NCI-H146 (cell line): ENCODE measurements around the gene PPP6R1.

Experiments
- DNase-seq: peaks from one replicate; lab custom pipeline; 2025; lab: John Stamatoyannopoulos, UW

PPP6R1 gene

DNA sequence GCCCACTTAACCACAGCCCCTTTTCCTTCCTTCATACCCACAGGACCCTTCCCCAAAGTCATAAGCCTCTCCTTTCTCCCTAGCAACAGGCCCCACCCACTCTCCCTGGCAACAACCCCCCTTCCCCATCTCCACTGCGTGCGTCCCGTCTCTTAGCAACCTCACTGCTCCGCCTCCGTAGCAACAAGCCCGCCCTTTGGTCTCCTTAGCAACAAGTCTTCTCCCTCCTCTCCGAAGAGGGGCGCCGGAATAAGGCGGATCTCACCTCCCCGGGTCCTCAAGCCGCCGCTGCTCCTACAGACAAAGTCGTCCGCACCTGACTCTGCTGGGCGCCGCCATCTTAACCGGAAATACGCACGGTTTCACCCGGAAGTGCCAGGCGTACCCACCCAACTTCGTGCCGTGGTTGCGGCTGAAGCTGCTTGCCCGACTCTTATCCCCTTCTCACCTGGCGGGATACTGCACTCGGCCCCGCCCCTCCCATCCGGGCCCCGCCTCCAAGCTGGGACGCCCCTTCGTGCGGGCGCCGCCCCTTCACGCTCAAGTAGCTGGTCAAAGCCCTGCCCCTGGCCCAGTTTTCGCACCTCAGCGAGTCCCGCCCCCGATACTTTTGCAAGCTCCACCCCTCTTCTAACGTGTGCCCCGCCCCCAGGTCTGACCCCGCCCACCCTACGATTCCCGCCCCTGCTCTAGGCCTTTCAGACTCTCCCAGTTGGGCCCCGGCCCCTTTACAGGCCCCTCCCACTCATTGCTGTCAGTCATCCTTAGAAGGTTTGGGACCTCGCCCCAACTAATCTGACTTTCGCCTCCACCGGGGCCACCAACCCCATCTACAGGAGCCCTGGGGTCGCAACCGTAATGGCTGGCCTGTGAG, 21.2 kb upstream of the PPP6R1 start, which contains the start of gene HSPBP1:
Gene HSPBP1 (minus strand): TSS at position 341 of the 874 bp plus-strand sequence. CDS start 502 bp downstream, outside the sequence.
- peak; percentile 99 for DNase-seq

DNA sequence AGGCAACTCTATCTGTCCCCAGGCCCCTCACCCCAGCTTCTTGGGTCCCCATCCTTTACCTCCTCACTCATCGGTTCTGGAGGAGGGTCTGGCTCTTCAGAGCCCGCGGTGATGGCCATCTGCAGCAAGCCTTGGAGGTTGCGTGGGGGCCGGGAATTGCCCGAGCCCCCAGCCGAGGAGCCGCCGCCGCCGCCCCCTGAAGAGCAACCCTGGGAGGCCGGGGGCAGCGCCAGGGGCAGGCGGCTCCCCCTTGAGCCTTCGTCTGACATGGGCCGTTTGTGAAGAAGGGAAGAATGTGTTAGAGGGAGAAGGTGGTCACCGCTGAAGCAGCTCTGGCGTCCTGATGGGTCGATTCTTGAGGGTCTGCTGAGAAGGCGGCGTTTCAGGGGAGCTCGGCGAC, 20.5 kb upstream of the PPP6R1 start:
- DNase-seq: no peak

DNA sequence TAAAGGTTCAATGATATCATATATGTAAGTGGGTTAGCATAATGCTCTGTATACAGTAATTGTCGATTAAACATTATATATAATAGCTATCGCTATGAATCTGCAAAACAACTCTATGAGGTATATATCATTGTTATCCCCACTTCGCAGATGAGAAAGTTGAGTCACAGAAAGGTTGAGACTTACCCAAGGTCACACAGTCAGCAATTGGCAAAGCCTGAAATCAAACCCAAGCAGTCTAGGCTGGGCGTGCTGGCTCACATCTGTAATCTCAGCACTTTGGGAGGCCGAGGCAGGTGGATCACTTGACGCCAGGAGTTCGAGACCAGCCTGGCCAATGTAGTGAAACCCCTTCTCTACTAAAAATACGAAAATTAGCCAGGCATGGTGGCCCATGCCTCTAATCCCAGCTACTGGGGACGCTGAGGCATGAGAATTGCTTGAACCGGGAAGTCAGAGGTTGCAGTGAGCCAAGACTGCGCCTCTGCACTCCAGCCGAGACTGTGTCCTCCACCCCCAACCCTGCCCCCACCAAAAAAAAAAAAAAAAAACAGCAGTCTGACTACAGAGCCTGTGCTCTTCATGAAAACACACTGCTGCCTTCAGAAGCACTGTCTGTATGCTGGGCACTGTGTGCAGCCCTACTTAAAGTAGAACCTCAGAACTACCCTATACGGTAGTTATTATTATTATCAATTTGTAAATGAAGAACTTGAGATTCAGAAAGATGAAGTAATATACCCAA, 19.7 kb upstream of the PPP6R1 start:
- no peak for DNase-seq

DNA sequence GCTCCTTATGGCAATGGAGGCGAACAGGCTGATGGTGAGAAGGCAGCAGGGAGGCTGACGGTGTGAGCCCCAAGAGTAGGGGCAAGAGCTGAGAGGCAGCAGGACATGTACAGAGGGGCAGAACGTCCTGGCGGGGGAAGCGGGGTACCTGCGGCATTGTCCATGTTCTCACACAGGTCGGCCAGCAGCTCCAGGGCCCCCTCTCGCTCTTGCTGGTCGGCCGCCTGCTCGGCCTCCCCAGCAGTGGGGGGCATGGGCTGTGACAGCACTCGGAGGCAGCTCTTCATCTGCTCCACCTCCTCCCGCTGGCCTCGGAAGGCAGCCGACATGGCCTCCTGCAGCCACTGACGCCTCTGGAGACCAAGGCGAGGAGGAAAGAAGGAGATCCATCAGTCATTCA, 18.7 kb upstream of the PPP6R1 start:
- DNase-seq: no peak

DNA sequence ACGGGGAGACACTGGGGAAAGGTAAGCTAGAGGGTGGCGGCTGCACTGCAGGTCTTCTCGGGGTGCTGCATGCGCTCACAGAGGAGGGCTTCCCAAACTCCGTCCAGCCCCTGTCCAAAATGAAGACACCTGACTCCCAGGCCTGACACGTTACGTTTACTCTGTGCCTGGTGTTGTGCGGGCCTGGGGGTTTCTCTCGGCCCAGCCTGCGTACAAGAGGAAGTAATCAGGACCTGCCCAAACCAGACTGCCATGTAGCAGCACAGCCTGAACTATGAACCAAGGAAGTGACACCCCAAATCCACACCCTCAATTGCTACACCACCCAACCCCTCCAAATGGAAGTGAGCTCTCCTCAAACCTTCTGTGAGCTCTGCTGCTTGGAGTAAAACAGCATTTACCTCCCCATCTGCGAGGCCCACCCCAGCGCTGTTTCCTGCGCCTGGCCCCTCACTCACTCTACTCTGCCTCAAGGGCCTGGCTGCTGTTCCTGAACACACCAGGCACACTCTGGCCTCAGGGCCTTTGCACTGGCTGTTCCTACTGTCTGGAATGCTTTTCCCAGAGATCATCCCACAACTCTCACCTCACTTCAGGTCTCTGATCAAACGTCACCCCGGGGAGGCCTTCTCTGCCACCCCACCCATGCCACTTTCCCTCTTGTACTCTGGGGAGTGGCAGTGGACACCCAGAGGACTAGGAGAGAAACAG, 18.1 kb upstream of the PPP6R1 start:
- DNase-seq: no peak

DNA sequence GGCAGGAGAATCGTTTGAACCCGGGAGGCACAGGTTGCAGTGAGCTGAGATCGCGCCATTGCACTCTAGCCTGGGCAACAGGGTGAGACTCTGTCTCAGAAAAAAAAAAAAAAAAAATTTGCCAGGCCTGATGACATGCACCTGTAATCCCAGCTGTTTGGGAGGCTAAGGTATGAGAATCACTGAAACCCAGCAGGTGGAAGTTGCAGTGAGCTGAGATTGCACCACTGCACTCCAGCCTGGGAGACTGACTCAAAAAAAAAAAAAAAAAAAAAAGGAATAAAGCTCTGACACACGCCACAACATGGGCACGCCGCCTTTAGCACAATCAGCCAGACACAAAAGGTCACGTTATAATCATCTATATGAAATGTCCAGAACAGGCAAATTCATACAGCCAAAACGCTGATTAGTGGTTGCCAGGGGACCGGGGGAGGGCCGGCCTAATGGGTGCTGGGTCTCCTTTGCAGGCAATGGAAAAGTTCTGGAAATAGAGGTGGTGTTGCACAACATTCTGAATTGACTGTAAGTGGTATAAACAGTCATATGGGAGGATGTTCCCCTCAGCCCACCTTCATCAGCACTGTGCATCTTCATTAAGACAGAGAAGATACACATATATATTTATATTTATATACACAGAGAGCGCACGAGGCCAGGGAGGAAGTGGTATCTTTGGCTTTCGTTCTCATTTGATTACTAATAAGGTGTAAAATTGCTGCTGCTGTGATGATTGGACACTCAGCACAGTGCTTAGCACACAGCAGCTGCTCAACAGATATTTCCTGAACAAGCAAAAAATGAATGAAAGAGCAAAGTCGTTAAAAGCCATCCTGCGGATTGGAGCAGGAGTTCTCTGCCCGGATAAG, 17.3 kb upstream of the PPP6R1 start:
- DNase-seq: no peak

DNA sequence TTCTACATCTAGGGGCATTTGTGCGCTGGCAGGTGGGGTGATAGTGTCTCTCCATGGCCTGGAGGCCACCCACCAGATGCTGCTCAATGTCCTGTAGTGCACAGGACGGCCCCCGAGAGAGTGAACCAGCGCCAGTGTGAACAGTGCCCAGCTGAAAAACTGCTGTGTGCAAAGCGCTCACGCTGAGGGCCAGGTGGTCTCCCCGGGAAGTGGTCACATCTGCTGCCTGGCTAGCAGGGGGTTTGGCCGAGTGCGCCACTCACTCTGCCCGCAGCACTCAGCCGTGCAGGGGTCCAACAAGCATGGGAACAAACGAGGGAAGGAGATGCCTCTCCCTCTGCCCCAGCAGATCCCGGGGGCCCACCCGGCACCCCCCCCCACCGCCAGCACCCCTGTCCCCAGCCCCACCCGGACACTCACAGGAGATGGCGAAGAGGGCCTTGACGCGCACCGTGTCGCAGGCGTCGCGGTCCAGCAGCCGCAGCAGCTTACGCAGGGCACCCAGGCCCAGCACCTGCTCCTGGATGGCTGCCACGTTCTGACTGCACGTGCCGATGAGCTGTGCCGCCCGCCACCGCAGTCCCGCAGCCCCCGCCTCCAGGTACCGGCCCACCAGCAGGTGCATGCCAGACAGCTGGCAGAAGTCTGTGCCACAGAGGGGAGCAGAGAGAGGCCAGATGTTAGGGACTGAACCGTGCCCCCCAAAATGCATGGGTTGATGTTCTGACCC, 15.3 kb upstream of the PPP6R1 start:
- DNase-seq: no peak

DNA sequence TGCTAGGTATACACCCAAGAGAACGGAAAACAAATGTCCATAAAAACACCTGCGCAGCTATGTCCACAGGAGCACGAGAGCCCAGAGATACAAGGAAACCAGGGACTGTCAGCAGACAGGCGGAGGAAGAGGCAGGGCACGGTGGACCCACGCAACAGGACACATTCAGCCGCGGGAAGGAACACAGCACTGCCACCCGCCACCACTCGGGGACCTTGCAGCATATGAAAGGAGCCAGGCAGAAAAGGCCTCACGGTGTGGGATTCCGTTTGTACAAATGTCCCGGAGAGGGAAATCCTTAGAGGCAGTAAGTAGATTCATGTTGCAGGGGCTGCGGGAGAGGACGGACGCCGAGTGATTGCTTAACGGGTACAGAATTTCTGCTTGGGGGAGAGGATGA, 13.3 kb upstream of the PPP6R1 start:
- DNase-seq: no peak

DNA sequence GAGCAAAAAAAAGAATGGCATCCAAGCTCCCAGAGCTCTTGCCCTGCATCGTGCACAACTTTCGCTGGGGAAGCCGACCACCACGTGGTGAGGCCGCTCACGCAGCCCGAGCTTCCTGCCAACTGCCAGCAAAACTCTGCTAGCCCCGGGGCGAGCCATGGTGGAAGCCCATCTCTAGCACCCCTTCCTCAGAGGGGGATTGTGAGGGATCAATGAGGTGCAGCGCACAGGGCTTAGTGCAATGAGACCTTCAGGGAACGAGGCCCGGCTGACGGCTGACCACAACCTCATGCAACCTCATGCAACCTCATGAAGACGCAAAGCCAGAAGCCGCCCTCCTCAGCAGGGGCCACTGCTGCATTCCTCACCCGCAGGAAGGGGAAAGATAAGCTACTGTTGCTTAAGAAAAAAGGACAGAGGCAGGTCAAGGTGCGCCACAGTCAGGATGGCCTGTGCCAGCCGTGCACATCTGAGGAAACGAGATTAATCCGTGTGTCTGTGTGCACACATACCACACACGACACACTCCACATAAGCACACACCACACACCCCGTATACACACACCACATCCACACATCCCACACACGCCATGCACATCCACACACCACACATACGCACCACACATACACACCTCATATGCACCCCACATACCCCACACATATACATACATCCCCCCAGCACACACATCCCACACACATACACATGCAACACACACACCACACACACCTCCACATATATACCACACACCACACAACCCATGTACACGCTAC, 11.5 kb upstream of the PPP6R1 start:
- DNase-seq: no peak

DNA sequence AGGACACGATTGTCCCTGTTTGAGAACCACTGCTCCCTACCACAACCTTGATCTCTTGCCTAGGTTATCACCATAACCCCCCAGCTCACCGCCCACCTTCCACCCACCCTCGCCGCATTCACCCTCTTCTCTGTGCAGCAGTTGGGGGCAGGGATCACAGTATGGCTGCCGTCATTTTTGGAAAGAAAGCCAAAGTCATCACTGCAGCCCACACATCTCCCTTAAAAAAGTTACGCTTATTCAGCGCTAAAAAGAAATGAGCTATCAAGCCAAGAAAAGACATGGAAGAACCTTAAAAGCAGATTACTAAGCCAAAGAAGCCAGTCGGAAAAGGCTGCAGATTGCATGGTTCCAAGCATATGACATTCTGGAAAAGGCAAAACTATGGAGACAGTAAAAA, 10.5 kb upstream of the PPP6R1 start:
- no peak for DNase-seq

DNA sequence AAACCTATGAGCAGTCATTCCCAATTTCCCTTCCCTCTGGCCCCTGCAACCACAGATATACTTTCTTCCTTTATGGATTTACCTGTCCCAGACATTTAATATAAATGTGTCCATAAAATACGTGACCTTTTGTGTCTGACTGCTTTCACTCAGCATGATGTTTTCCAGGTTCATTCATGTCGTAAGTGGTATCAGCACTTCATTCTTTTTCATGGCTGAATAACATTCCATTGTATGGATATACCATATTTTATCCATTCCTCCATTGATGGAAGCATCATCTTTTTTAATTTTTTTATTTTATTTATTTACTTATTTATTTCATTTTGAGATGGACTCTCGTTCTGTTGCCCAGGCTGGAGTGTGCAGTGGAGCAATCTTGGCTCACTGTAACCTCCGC, 8.0 kb upstream of the PPP6R1 start:
- DNase-seq: no peak

DNA sequence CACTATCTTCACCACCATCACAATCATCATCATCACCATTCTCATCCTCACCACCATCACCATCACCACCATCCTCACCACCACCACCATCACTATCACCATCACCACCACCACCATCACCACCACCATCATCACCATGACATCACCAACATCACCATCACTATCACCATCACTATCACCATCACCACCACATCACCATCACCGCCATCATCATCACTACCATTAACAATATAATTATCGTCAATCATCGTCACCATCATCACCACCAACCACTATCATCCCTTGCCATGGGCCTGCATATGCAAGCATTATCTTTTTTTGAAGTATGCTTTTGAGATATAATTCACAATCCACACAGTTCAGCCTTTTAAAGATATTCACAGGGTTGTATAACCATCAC, 7.6 kb upstream of the PPP6R1 start:
- DNase-seq: no peak

DNA sequence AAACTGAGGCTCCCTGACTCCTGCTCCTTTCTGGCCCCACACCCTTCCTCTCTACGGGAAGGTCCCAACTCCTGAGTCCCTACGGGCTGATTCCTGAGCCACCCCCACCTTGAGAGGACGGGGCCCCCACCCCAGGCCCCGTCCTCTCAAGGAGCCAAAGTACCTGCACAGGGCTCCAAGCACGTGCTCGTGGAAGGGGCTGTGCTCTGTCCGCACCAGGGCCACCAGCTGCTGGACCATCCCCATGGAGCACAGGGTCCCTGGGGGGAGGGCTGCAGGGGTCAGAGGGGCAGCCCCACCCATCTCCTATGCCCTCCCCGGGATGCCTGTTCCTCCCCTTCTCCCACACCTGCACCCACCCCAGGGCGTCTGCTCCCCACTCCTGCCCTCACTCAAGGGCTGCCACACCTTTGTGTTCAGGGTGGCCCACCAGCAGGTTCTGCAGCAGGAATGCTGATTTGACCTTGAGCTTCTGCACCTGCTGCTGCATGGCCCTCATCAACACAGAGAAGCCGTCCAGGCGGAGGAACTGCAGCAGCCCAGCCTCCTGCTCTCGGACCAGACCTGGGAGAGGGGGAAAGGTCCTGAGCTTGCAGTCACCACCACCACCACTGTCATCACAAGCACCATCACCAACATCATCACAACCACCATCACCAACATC, 7.0 kb upstream of the PPP6R1 start:
- DNase-seq: no peak

DNA sequence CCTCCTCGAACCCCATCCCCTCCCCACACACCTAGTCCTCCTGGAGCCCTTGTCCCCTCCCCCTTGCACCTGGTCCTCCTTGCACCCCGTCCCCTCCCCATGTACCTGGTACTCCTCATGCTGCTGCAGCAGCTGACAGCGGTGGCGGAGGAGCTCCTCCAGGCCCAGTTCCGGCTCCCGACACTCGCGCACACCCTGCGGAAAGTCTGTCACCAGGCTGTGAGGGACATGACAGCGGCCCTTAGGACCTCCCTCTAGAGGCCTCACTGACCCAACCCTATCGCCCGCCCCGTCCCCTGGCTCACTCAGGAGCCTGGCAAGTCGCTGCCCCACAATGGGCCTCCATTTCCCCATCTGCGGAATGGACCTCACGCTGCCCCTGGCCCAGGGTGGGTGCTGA, 6.4 kb upstream of the PPP6R1 start:
- no peak for DNase-seq

DNA sequence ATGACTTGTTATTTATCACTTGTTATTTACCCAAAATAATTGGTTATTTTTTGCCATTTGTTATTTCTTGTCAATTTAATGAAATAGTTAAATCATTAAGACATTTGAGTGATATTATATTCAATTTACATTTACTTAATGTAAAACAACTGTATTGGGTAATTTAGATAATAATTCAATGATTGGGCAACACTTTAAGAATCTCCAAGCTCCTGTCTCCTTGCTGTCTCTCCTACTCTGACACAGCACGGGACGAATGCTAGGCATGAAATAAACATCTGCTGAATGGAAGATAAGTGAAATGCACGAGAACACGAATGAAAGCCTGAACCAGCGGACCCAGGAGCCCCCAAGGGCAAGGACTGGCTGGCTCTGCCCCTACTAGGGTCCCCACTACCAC, 5.7 kb upstream of the PPP6R1 start:
- DNase-seq: no peak

DNA sequence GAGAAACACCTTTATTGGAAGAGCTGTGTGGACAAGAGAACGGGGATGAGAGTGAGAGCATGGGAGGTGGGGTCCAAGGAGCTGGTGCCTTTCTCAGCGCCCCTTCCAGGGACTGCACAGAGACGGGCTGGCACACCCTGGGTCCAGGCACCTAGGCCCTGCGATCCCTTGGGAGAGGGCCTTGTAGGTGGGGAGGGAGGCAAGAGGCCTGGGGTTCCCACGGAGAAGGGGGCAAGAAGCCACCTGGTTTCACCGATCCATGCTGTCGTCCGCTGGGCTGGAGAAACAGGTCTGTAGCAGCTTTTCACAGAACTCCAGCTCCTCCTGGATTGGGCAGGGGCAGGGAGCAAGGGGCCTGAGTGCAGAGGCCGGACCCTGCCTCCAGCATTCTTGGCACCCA, 3.5 kb upstream of the PPP6R1 start:
- no peak for DNase-seq

DNA sequence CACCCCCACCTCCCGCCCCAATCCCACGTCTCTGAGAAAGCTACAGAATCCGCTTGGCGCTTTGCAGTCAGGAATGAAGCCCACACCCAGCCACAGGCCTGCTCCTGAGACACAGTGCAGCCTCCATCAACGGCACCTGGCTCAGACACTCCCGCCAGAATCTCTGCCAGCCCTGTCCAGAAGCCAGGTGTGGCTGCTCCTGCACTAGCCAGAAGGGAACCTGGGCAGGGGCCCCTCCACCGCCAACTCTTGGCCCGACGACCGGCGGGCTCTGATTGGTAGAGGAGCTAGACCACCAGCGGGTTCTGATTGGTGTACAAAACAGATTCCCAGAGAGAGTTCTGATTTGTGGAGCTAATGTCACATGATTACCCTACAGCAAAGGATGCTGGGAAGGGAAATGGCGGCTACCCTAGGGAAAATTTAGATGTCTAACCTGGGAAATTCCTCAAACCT, 2.9 kb upstream of the PPP6R1 start:
- no peak for DNase-seq

DNA sequence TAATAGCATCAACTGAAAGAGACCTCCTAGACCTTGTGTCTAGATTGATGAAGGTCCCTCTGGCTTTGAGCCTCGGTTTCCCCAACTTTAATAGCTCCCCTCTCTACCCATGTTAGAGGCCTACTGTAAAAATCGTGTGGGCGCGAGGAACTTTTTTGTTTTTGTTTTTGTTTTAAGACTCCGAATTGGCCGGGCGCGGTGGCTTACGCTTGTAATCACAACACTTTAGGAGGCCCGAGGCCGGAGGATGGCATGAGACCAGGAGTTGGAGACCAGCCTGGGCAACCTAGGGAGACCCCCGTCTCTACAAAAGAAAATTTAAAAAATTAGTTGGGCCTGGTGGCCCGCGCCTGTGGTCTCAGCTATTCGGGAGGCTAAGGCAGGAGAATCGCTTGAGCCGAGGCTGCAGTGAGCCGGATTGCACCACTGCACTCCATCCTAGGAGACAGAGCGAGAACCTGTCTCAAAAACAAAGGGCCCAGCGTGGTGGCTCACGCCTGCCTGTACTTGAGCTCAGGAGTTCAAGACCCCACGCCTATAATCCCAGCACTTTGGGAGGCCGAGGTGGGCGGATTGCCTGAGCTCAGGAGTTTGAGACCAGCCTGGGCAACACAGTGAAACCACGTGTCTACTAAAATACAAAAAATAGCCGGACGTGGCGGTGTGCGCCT, 858 bp upstream of the PPP6R1 start:
- DNase-seq: peak; percentile 54

DNA sequence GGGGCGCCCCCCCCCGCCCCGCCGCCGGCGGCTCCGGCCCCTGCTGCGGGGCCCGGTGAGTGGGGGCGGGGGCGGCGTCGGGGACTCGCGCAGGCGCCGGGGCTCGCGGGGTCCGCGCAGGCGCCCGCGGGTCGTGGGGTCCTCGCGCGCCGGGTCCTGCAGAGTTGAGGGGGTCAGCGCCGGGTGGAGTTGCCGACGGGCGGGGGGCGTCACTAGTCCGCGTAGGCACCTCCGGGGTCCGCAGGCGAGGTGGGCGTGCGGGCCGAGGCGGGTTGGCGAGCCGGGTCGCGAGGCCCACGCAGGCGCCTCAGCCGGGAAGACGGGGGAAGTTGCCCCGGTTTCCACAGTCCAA, 365 bp downstream of the PPP6R1 start:
- DNase-seq: peak; percentile 46
